Measurements from ENCODE around the gene KLHL21. TPM values are rescaled to one million over a fixed set of nuclear protein-coding genes. Genes with fewer than 3 reads are reported as not detected.

Gene KLHL21
- total and polyA plus RNA-seq, 10 of the 15 experiments (the other 5 are each of a cell fraction or from before 2014, with no cell fraction given) = 0.76 to 12.2 (median 5.2) TPM

DNA sequence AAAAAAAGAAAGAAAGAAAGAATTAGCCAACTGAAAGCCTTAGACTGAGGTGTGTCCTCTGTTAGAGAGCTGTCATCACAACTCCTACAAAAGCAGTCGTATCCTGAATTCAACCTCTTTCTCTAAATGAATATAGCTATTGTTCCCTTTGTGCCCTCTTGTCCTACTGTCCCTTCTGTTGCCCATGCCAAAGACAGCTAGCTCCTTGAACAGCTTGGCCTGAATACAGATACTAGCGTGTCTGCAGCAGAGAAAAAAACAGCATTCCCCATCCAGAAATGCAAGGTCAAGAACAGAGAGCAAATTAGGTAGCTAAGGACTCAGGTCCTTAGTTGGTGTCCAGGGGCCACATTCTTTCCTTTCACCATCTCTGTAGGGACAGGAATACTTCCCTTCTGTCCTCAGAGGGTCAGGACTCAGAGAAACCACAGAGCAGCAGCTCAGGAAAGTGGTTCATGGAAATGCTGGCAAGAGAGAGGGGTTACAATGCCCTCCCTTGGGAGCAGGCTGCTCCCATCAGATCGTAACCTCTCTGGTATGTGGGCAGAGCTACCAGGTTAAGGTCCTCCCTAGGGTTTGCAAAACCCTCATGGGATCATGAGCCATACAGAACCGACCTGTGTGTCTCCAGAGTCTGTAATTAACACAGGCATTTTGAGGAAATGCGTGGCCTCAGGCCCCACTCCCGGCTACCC, 24.7 kb downstream of the KLHL21 start (continued):
- TF ChIP-seq NR2C1 (IDR thresholded peaks at IDR 0.05) = no peak
- TF ChIP-seq STAT1 (conservative IDR thresholded peaks at IDR 0.05) = no peak
- TF ChIP-seq SMC3 (IDR thresholded peaks at IDR 0.05; ENCODE audit: borderline replicate concordance, low read length) = no peak
- no peak for TF ChIP-seq ZNF217 (IDR thresholded peaks at IDR 0.05)
- TF ChIP-seq ATF7 (IDR thresholded peaks at IDR 0.05; ENCODE audit: low read depth) = no peak
- TF ChIP-seq SUZ12 (IDR thresholded peaks at IDR 0.05; ENCODE audit: unreplicated experiment) = no peak
- TF ChIP-seq NFYB (IDR thresholded peaks at IDR 0.05; ENCODE audit: insufficient read depth, low read depth, low read length) = no peak
- TF ChIP-seq, protein P1, sequence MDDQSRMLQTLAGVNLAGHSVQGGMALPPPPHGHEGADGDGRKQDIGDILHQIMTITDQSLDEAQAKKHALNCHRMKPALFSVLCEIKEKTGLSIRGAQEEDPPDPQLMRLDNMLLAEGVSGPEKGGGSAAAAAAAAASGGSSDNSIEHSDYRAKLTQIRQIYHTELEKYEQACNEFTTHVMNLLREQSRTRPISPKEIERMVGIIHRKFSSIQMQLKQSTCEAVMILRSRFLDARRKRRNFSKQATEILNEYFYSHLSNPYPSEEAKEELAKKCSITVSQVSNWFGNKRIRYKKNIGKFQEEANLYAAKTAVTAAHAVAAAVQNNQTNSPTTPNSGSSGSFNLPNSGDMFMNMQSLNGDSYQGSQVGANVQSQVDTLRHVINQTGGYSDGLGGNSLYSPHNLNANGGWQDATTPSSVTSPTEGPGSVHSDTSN (IDR thresholded peaks at IDR 0.05; ENCODE audit: insufficient replicate concordance, low read depth, low read length) = no peak
- no peak for TF ChIP-seq CHD1 (IDR thresholded peaks at IDR 0.05; ENCODE audit: low read depth, low read length)
- no peak for TF ChIP-seq CBX3 (IDR thresholded peaks at IDR 0.05; ENCODE audit: borderline replicate concordance, low read depth)
- no peak for TF ChIP-seq MTA3 (IDR thresholded peaks at IDR 0.05; ENCODE audit: borderline replicate concordance, low read length)

DNA sequence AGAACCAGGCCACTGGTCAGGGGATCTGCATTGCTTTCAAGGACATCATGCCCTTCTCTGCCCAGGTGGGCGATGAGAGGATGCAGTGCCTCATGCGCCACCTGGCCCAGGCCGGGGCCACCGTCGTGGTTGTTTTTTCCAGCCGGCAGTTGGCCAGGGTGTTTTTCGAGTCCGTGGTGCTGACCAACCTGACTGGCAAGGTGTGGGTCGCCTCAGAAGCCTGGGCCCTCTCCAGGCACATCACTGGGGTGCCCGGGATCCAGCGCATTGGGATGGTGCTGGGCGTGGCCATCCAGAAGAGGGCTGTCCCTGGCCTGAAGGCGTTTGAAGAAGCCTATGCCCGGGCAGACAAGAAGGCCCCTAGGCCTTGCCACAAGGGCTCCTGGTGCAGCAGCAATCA, 27.9 kb downstream of the KLHL21 start:
- no peaks in the 10 kb centered on the region for H4K20me1 ChIP-seq (ENCODE audit: control insufficient read depth, insufficient read depth)
- FAIRE-seq (no peak), DNase-seq (ENCODE audit: low read depth, low spot score) (no peak), ATAC-seq (no peak)
- ChIA-PET RAD21 (ENCODE audit: unreplicated experiment) (no interaction called here), POLR2A (interaction anchor here (0.7 kb wide), 1 partner anchor 224 kb away, joined by 3 read pairs; no protein-coding TSS in a partner anchor), SMC1A (ENCODE audit: uncharacterized antibody, unreplicated experiment) (no interaction called here), CTCF (interaction anchor here (2.1 kb wide), 1 partner anchor 20 kb away, joined by 6 read pairs; the partner anchor contains the start of genes NOL9 and TAS1R1)
- H3K79me2 ChIP-seq (ENCODE audit: control insufficient read depth, insufficient read depth, low read length) = no peaks in the 10 kb centered on the region
- H3K4me2 ChIP-seq (ENCODE audit: control insufficient read depth, insufficient read depth) = no peak overlapping the region
- no TSS peak for BruUV-seq (replicated peaks)
- no peak overlapping the region for H3K27ac ChIP-seq (ENCODE audit: control insufficient read depth, insufficient read depth)
- intact Hi-C loops (cut with micrococcal nuclease; ENCODE audit: unreplicated experiment) (no loop called here), in situ Hi-C loops (cut with MboI) (no loop called here)
- no peaks in the 10 kb centered on the region for H3K27me3 ChIP-seq (replicated peaks in 1 of 2; ENCODE audit: control insufficient read depth in 2 of 2, insufficient read depth in 2 of 2, low read length in 1 of 2)
- H3K4me3 ChIP-seq = no peak overlapping the region
- WGBS (ENCODE audit: insufficient coverage, insufficient replicate concordance, low lambda C conversion rate, missing lambda C conversion rate) = 49% methylated on average over 14 of the region's 14 CpGs
- peaks cover 5% of the 10 kb centered on the region; the same call in 1 of the 2 replicates for H3K4me1 ChIP-seq (ENCODE audit: control insufficient read depth, insufficient read depth, low read length)
- H2AFZ ChIP-seq (ENCODE audit: control insufficient read depth, low read depth, low read length) = no peak overlapping the region
- no peak overlapping the region for H3K9ac ChIP-seq (ENCODE audit: control insufficient read depth, insufficient read depth, low read length)
- no peaks in the 10 kb centered on the region for H3K36me3 ChIP-seq (ENCODE audit: control insufficient read depth in 2 of 2, insufficient read depth in 2 of 2, low read length in 1 of 2)
- H3K9me3 ChIP-seq (replicated peaks; ENCODE audit: control insufficient read depth, insufficient read depth, low read length) = no peaks in the 10 kb centered on the region; the same call in 1 of the 3 replicates
- TF ChIP-seq SMAD5 (IDR thresholded peaks at IDR 0.05; ENCODE audit: low read depth) = no peak
- no peak for TF ChIP-seq ZNF24 (IDR thresholded peaks at IDR 0.05)
- TF ChIP-seq SMC3 (IDR thresholded peaks at IDR 0.05; ENCODE audit: borderline replicate concordance, low read length) = no peak
- no peak for TF ChIP-seq RFX5 (IDR thresholded peaks at IDR 0.05; ENCODE audit: low read depth, low read length)
- no peak for TF ChIP-seq RAD51 (IDR thresholded peaks at IDR 0.05)
- TF ChIP-seq HDAC2 (IDR thresholded peaks at IDR 0.05) = no peak
- TF ChIP-seq, protein P2, sequence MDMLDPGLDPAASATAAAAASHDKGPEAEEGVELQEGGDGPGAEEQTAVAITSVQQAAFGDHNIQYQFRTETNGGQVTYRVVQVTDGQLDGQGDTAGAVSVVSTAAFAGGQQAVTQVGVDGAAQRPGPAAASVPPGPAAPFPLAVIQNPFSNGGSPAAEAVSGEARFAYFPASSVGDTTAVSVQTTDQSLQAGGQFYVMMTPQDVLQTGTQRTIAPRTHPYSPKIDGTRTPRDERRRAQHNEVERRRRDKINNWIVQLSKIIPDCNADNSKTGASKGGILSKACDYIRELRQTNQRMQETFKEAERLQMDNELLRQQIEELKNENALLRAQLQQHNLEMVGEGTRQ (IDR thresholded peaks at IDR 0.05; ENCODE audit: borderline replicate concordance, low read depth, low read length) = no peak
- TF ChIP-seq, protein P3, sequence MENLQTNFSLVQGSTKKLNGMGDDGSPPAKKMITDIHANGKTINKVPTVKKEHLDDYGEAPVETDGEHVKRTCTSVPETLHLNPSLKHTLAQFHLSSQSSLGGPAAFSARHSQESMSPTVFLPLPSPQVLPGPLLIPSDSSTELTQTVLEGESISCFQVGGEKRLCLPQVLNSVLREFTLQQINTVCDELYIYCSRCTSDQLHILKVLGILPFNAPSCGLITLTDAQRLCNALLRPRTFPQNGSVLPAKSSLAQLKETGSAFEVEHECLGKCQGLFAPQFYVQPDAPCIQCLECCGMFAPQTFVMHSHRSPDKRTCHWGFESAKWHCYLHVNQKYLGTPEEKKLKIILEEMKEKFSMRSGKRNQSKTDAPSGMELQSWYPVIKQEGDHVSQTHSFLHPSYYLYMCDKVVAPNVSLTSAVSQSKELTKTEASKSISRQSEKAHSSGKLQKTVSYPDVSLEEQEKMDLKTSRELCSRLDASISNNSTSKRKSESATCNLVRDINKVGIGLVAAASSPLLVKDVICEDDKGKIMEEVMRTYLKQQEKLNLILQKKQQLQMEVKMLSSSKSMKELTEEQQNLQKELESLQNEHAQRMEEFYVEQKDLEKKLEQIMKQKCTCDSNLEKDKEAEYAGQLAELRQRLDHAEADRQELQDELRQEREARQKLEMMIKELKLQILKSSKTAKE (IDR thresholded peaks at IDR 0.05; ENCODE audit: low read depth, poor library complexity, severe bottlenecking) = no peak
- TF ChIP-seq, protein P4, sequence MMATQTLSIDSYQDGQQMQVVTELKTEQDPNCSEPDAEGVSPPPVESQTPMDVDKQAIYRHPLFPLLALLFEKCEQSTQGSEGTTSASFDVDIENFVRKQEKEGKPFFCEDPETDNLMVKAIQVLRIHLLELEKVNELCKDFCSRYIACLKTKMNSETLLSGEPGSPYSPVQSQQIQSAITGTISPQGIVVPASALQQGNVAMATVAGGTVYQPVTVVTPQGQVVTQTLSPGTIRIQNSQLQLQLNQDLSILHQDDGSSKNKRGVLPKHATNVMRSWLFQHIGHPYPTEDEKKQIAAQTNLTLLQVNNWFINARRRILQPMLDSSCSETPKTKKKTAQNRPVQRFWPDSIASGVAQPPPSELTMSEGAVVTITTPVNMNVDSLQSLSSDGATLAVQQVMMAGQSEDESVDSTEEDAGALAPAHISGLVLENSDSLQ (IDR thresholded peaks at IDR 0.05) = no peak
- TF ChIP-seq SUZ12 (IDR thresholded peaks at IDR 0.05; ENCODE audit: unreplicated experiment) = no peak

All from GM12878 (cell line).